Measurements from ENCODE around the gene RNASE2.
"Not testable (repeated sequence)": the region's sequence is repeated elsewhere in the genome, so short reads cannot be mapped to it uniquely, and the experiment has no call there.

DNA sequence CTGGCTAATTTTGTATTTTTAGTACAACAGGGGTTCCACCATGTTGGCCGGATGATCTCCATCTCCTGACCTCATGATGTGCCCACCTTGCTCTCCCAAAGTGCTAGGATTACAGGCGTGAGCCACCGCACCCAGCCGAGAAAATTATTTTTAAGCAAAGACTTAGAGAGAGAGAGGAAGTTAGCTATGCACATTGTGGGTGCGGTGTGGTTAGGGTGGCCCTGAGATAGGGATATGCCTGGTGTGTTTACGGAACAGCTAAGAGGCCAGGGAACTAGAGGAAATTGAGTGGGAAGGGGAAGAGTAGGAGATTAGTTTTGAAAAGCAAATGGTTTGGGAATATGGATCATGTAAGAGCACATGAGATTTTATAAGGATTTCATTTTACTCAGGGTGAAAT is 10.1 kb upstream of the RNASE2 start:
- TF ChIP-seq, protein P1, sequence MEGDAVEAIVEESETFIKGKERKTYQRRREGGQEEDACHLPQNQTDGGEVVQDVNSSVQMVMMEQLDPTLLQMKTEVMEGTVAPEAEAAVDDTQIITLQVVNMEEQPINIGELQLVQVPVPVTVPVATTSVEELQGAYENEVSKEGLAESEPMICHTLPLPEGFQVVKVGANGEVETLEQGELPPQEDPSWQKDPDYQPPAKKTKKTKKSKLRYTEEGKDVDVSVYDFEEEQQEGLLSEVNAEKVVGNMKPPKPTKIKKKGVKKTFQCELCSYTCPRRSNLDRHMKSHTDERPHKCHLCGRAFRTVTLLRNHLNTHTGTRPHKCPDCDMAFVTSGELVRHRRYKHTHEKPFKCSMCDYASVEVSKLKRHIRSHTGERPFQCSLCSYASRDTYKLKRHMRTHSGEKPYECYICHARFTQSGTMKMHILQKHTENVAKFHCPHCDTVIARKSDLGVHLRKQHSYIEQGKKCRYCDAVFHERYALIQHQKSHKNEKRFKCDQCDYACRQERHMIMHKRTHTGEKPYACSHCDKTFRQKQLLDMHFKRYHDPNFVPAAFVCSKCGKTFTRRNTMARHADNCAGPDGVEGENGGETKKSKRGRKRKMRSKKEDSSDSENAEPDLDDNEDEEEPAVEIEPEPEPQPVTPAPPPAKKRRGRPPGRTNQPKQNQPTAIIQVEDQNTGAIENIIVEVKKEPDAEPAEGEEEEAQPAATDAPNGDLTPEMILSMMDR (IDR thresholded peaks at IDR 0.05; ENCODE audit: borderline replicate concordance, extremely low read depth, low read length, poor library complexity, severe bottlenecking): not testable (repeated sequence)
- not testable (repeated sequence) for TF ChIP-seq EZH2 (IDR thresholded peaks at IDR 0.05; ENCODE audit: borderline replicate concordance, low read depth, low read length, severe bottlenecking)
